Thymus (tissue), 11 donors: ENCODE data around the gene SLC41A3. TPM values are rescaled to one million over a fixed set of nuclear protein-coding genes. Genes with fewer than 3 reads are reported as not detected.
"Not testable (repeated sequence)": the region's sequence is repeated elsewhere in the genome, so short reads cannot be mapped to it uniquely, and the experiment has no call there.

Experiments used
- DNase-seq, 9 donors: peaks; one replicate each; pipeline ENCODE4 v3.0.0-alpha.2; 2013; ENCODE audit warnings: low spot score in 9 of 9, low read depth in 6 of 9, missing footprints in 1 of 9
- H3K27ac ChIP-seq, 2 donors: one replicate each; pipeline ENCODE4 v1.5.1; 2013; ENCODE audit warnings: control low read depth in 1 of 2, low read depth in 1 of 2, low read length in 1 of 2, mild to moderate bottlenecking in 1 of 2, moderate library complexity in 1 of 2
- H3K27me3 ChIP-seq, 2 donors: one replicate each; pipeline ENCODE4 v1.5.1; 2013; ENCODE audit warnings: low read length in 1 of 2; ENCODE audit not compliant: control insufficient read depth in 2 of 2, insufficient read depth in 1 of 2
- H3K36me3 ChIP-seq, 2 donors: one replicate each; pipeline ENCODE4 v1.5.1; 2013; ENCODE audit warnings: low read length in 1 of 2, mild to moderate bottlenecking in 1 of 2, moderate library complexity in 1 of 2; ENCODE audit not compliant: control insufficient read depth in 2 of 2, insufficient read depth in 2 of 2
- H3K4me1 ChIP-seq, 2 donors: one replicate each; pipeline ENCODE4 v1.5.1; 2013; ENCODE audit warnings: low read length in 2 of 2; ENCODE audit not compliant: control insufficient read depth in 2 of 2, insufficient read depth in 2 of 2
- H3K4me3 ChIP-seq, 2 donors: one replicate each; pipeline ENCODE4 v1.5.1; 2013; ENCODE audit warnings: low read length in 2 of 2, control low read depth in 1 of 2, mild to moderate bottlenecking in 1 of 2
- H3K9me3 ChIP-seq, 2 donors: one replicate each; pipeline ENCODE4 v1.5.1; 2013; ENCODE audit warnings: low read length in 1 of 2, mild to moderate bottlenecking in 1 of 2; ENCODE audit not compliant: control insufficient read depth in 2 of 2, insufficient read depth in 1 of 2
- WGBS: extraction: QIAGEN DNeasy Blood & Tissue Kit; methylation state at CpG from one replicate; pipeline ENCODE4 v1.1.7; 2013; 5-methylcytosine and 5-hydroxymethylcytosine counted together
- polyA plus RNA-seq: library from polyadenylated mRNA; stranded (reverse); fragments of 200-250 nt; gene quantifications from one replicate; pipeline ENCODE4 v1.2.3, GENCODE V29; 2013
- total RNA-seq: library from RNA; stranded (reverse); fragments of 120-200 nt; gene quantifications from one replicate; pipeline ENCODE4 v1.2.4, GENCODE V29; 2013
- donor health status: healthy.

SLC41A3 gene
- total and polyA plus RNA-seq, 2 donors = 31.3 to 33.5 TPM

- not testable (repeated sequence) for H3K27ac ChIP-seq, H3K9me3 ChIP-seq, DNase-seq, H3K36me3 ChIP-seq, H3K4me3 ChIP-seq, H3K27me3 ChIP-seq, H3K4me1 ChIP-seq
- 83% methylated on average over 6 of the region's 6 CpGs for WGBS
Observed at GRCh38 chr3:126096274-126096673, 12.3 kb upstream of the SLC41A3 start.

- H3K4me1 ChIP-seq, H3K27me3 ChIP-seq, H3K4me3 ChIP-seq, H3K36me3 ChIP-seq, H3K9me3 ChIP-seq, DNase-seq, H3K27ac ChIP-seq: not testable (repeated sequence)
- 96% methylated on average over 5 of the region's 5 CpGs for WGBS
Observed at GRCh38 chr3:126092128-126092527, 8.2 kb upstream of the SLC41A3 start.

DNA sequence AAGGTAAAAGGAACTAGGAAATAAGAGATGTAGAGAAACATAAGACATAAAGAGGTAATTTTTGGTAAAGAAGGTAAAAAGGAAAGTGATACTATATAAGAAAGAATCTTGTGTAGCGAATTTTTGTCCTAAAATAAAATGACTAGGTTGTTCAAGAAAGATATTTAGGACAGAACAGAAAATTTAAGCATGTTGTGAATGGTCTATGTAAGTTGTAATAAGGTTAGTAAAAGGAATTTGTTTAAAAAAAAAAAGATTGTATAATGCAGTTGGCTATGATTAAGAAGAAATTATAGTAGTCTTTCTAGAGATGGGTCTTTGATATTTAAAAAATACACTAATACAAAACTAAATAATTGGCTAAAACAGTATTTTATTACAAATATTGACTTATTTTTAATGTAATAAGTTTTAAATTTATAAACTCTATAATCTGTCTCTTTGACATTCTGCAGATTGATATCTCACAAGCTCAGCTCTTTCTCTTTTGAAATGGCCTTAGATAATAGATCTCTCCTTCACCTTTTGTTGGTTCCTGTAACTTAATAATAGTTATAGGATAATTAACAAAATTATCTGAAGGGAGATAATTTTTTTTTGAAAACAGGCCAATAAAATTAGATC, 3.7 kb upstream of the SLC41A3 start:
- Histone ChIP-seq H3K36me3 (no peaks in the 10 kb centered on the region), H3K4me1 (peaks cover 11 to 12% of the 10 kb centered on the region in 2 donors), H3K9me3 (no peaks in the 10 kb centered on the region), H3K4me3 (no peak overlapping the region), H3K27ac (no peak overlapping the region), H3K27me3 (no peaks in the 10 kb centered on the region)
- no peak for DNase-seq
- 94% methylated on average over 1 of the region's 1 CpG for whole genome bisulfite sequencing

DNA sequence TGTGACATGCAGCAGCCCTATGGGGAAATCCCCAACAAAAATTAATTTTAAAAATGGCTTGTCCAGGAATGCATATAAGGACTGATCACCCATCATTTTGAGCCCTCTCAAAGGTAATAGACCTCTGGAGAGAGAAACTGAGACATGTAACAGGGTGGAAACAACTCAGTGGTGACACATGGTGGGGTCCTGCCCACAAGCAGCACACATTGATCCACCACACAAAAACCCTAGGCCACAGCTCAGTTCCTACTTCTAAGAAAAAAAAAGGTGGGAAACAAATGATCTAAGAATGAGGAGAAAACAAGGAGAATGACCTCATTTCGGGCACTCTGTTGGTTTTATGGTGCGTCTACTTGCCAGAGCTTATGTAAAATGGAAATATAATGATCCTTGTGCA, 1.9 kb upstream of the SLC41A3 start:
- DNase-seq = no peak
- no peaks in the 10 kb centered on the region for H3K27me3 ChIP-seq
- H3K9me3 ChIP-seq = peaks cover 0 to 4% of the 10 kb centered on the region in 2 donors
- no peak overlapping the region for H3K27ac ChIP-seq
- no peaks in the 10 kb centered on the region for H3K36me3 ChIP-seq
- H3K4me1 ChIP-seq = peaks cover 11 to 13% of the 10 kb centered on the region in 2 donors
- WGBS = 81% methylated on average over 2 of the region's 2 CpGs
- no peak overlapping the region for H3K4me3 ChIP-seq

DNA sequence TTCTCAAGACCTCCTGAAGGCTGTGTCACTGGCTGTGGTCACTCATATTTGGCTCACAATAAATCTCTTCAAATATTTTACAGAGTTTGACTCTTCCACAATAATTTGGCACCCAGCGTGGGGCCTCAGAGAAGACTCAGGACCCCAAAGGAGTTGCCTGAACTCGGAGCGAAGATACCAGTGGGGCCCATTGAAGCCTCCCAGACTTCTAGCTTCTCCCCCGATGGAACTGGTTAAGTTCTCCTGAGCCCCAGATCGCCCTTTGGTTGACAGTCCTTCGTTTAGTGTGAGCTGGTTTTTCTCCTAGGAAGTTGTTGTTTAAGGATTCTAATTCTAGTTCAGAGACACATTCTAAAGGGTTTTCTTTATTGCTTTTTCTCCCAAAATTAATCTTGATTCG, 1.4 kb upstream of the SLC41A3 start:
- Histone ChIP-seq H3K36me3 (no peaks in the 10 kb centered on the region), H3K4me3 (no peak overlapping the region), H3K9me3 (peaks cover 0 to 4% of the 10 kb centered on the region in 2 donors), H3K27ac (no peak overlapping the region), H3K4me1 (peaks cover 11 to 13% of the 10 kb centered on the region in 2 donors), H3K27me3 (no peaks in the 10 kb centered on the region)
- no peak for DNase-seq
- WGBS = 98% methylated on average over 7 of the region's 7 CpGs

DNA sequence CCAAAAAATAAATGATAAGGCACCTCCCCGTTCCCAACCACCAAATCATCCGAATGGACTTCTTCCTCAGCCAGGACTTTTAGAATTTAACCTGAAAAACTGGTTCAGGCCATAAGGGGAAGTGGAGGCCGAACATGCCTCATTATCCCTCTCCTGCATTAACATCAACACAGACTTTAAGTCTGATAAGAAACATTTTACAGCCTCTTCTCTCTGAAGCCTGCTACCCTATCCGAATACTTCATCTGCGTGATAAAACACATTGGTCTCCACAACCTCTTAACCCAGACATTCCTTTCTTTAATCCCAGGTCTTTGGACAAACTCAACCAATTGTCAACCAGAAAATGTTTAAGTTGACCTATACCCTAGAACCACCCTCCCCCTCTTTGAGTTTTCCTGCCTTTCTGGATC, 850 bp upstream of the SLC41A3 start:
- Histone ChIP-seq H3K27me3 (no peaks in the 10 kb centered on the region), H3K9me3 (peaks cover 0 to 4% of the 10 kb centered on the region in 2 donors), H3K27ac (no peak overlapping the region), H3K4me3 (peak overlapping the region; percentile 53 to 90), H3K36me3 (no peaks in the 10 kb centered on the region), H3K4me1 (peaks cover 11 to 13% of the 10 kb centered on the region in 2 donors)
- no peak for DNase-seq
- WGBS = 87% methylated on average over 5 of the region's 5 CpGs

DNA sequence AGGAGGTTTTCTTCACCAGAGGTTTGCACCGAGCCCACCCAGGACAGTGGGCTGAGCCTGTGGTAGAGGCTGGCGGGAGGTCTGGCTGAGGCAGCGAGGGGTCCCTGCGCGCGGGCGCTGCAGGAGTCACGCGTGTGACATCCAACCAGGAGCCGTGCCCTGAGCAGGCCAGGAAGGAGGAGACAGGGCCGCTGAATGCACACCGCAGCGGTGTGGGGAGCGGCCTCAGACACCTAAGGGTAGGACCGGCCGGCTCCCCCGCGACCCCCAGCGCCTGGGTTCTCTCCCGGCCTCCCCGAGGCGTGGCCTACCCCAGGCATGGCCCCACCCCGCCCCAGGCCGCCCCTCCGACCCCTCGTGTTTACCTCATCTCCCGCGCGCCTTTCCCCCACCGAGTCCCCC, 412 bp downstream of the SLC41A3 start:
- Histone ChIP-seq H3K9me3 (peaks cover 0 to 4% of the 10 kb centered on the region in 2 donors), H3K27ac (peak overlapping the region; percentile 5 to 92), H3K4me3 (peak overlapping the region; percentile 53 to 90), H3K27me3 (no peaks in the 10 kb centered on the region), H3K4me1 (peaks cover 11 to 13% of the 10 kb centered on the region in 2 donors), H3K36me3 (no peaks in the 10 kb centered on the region)
- peak in 5 of 9 donors; percentile 25 to 72 (median 54) for DNase-seq
- WGBS = under 1% methylated on average over 29 of the region's 30 CpGs

GRCh38 chr3:126083138-126083445, 832 bp downstream of the SLC41A3 start:
- Histone ChIP-seq H3K4me1 (peaks cover 11 to 13% of the 10 kb centered on the region in 2 donors), H3K27ac (peak overlapping the region in 1 of 2 donors; percentile 11), H3K9me3 (peaks cover 0 to 4% of the 10 kb centered on the region in 2 donors), H3K27me3 (no peaks in the 10 kb centered on the region), H3K4me3 (peak overlapping the region; percentile 53 to 90), H3K36me3 (no peaks in the 10 kb centered on the region)
- 38% methylated on average over 3 of the region's 3 CpGs for WGBS
- DNase-seq = peak in 1 of 9 donors; percentile 29

- peak overlapping the region; percentile 53 to 90 for H3K4me3 ChIP-seq
- WGBS = 97% methylated on average over 15 of the region's 15 CpGs
- peak overlapping the region in 1 of 2 donors; percentile 11 for H3K27ac ChIP-seq
Observed at GRCh38 chr3:126082362-126083137, 1.4 kb downstream of the SLC41A3 start.

More at GRCh38 chr3:126082362-126083137, 1.4 kb downstream of the SLC41A3 start:
- Histone ChIP-seq H3K4me1 (peaks cover 11 to 13% of the 10 kb centered on the region in 2 donors), H3K36me3 (no peaks in the 10 kb centered on the region), H3K9me3 (peaks cover 0 to 4% of the 10 kb centered on the region in 2 donors), H3K27me3 (no peaks in the 10 kb centered on the region)
- DNase-seq = no peak
